GM13976 (cell line): Measurements from ENCODE around the gene ALPI.
"Not testable (repeated sequence)": the region's sequence is repeated elsewhere in the genome, so short reads cannot be mapped to it uniquely, and the experiment has no call there.

ENCODE experiments used
- DNase-seq: peaks from one replicate; pipeline ENCODE4 v3.0.0; 2012; ENCODE audit warnings: low spot score
- CTCF ChIP-seq: IDR thresholded peaks from 2 replicates; pipeline ENCODE4 v1.5.1; 2012; ENCODE audit warnings: borderline replicate concordance, mild to moderate bottlenecking; ENCODE audit not compliant: insufficient read depth; ENCODE audit errors: extremely low read depth, missing control alignments, control extremely low read depth
- in situ Hi-C: fragments of 300-500 bp; cut with MboI; formaldehyde crosslinking; loops from one replicate; pipeline ENCODE4 v1.12.0; 2022; ENCODE audit warnings: low sequenced_read_pairs, mixed read lengths, inconsistent platforms; ENCODE audit not compliant: unreplicated experiment

The ALPI gene

GRCh38 chr2:232431705-232432590 lies 24.0 kb upstream of the ALPI start:
- in situ Hi-C loops = no loop called here
- no peak for TF ChIP-seq CTCF
- no peak for DNase-seq

- no peak for DNase-seq
- in situ Hi-C loops = no loop called here
- no peak for TF ChIP-seq CTCF
Observed at GRCh38 chr2:232432598-232433184, 23.3 kb upstream of the ALPI start.

GRCh38 chr2:232433622-232434021 lies 22.3 kb upstream of the ALPI start:
- in situ Hi-C loops, DNase-seq: not testable (repeated sequence)

GRCh38 chr2:232434091-232434490 lies 21.9 kb upstream of the ALPI start:
- no peak for TF ChIP-seq CTCF
- no peak for DNase-seq
- in situ Hi-C loops = no loop called here

- no peak for TF ChIP-seq CTCF
- in situ Hi-C loops = no loop called here
- no peak for DNase-seq
Observed at GRCh38 chr2:232434563-232435374, 21.2 kb upstream of the ALPI start.

GRCh38 chr2:232435375-232435648 lies 20.6 kb upstream of the ALPI start:
- no peak for TF ChIP-seq CTCF
- no peak for DNase-seq
- in situ Hi-C loops = no loop called here

- in situ Hi-C loops = no loop called here
- no peak for TF ChIP-seq CTCF
- no peak for DNase-seq
Observed at GRCh38 chr2:232435805-232436204, 20.1 kb upstream of the ALPI start.
